CD4-positive, alpha-beta memory T cell (primary cell): Measurements from ENCODE around the gene MYOF. TPM values are rescaled to one million over a fixed set of nuclear protein-coding genes. Genes with fewer than 3 reads are reported as not detected.
A peak's percentile ranks its signal among the peaks of the same experiment; 100 is the strongest.

Experiments
- CTCF ChIA-PET: fragments of 350-600 bp; sonication (Branson Sonifier 250); formaldehyde crosslinking; loops from one replicate; lab custom pipeline; 2021; ENCODE audit warnings: inconsistent platforms; ENCODE audit not compliant: partially characterized antibody; lab: Charles Lee
- POLR2A ChIA-PET: fragments of 350-600 bp; sonication (Branson Sonifier 250); formaldehyde crosslinking; loops from one replicate; lab custom pipeline; 2021; ENCODE audit not compliant: partially characterized antibody; lab: Charles Lee
- DNase-seq, 5 donors: peaks; one replicate each; pipeline versions ENCODE4 v3.0.0 to v3.0.0-alpha.2; 2020 to 2022; ENCODE audit warnings: mixed read lengths in 1 of 5
- H3K27ac ChIP-seq: one replicate; pipeline ENCODE4 v1.7.0; 2013; ENCODE audit warnings: low read depth, low read length
- H3K27me3 ChIP-seq: 2 replicates; pipeline ENCODE4 v1.7.0; 2013; ENCODE audit warnings: mild to moderate bottlenecking, low read length, moderate library complexity; ENCODE audit not compliant: insufficient read depth
- H3K36me3 ChIP-seq: 2 replicates; pipeline ENCODE4 v1.7.0; 2013; ENCODE audit warnings: mild to moderate bottlenecking, low read length, moderate library complexity; ENCODE audit not compliant: insufficient read depth
- H3K4me1 ChIP-seq: 2 replicates; pipeline ENCODE4 v1.7.0; 2013; ENCODE audit warnings: mild to moderate bottlenecking, low read length, moderate library complexity; ENCODE audit not compliant: insufficient read depth
- H3K4me3 ChIP-seq, 2 donors: one replicate each; pipeline ENCODE4 v1.7.0; 2013; ENCODE audit warnings: low read length in 2 of 2, mild to moderate bottlenecking in 1 of 2
- H3K9me3 ChIP-seq, 2 donors: one replicate each; pipeline ENCODE4 v1.7.0; 2013; ENCODE audit warnings: low read length in 2 of 2, control low read depth in 1 of 2; ENCODE audit not compliant: control insufficient read depth in 1 of 2
- H3K27ac Mint-ChIP-seq, 7 donors: one replicate each; pipeline ENCODE4 v1.8.0; 2020 to 2021; ENCODE audit warnings: mixed read lengths in 7 of 7, mild to moderate bottlenecking in 6 of 7, inconsistent platforms in 3 of 7, moderate library complexity in 3 of 7
- H3K27me3 Mint-ChIP-seq, 2 donors: one replicate each; pipeline ENCODE4 v1.8.0; 2020 to 2021; ENCODE audit warnings: mixed read lengths in 2 of 2
- H3K36me3 Mint-ChIP-seq, 2 donors: one replicate each; pipeline ENCODE4 v1.8.0; 2020 to 2021; ENCODE audit warnings: mixed read lengths in 2 of 2, inconsistent platforms in 1 of 2, mild to moderate bottlenecking in 1 of 2
- H3K4me1 Mint-ChIP-seq, 4 donors: one replicate each; pipeline ENCODE4 v1.8.0; 2020 to 2021; ENCODE audit warnings: mixed read lengths in 4 of 4, mild to moderate bottlenecking in 1 of 4
- H3K4me3 Mint-ChIP-seq, 8 donors: one replicate each; pipeline ENCODE4 v1.8.0; 2020 to 2021; ENCODE audit warnings: mixed read lengths in 8 of 8, mild to moderate bottlenecking in 7 of 8, moderate library complexity in 6 of 8, inconsistent platforms in 3 of 8
- H3K9me3 Mint-ChIP-seq, 8 donors: one replicate each; pipeline ENCODE4 v1.8.0; 2020 to 2021; ENCODE audit warnings: mixed read lengths in 8 of 8, mild to moderate bottlenecking in 5 of 8, inconsistent platforms in 3 of 8, moderate library complexity in 1 of 8
- intact Hi-C: fragments of 100-400 bp; cut with micrococcal nuclease; formaldehyde crosslinking; loops from one replicate; pipeline ENCODE4 v1.15.1; 2023
- polyA plus RNA-seq, 2 donors: library from polyadenylated mRNA; unstranded; fragments of 300-500 nt; fragmentation: Illumina TruSeq; gene quantifications; one replicate each; pipeline ENCODE4 v1.2.3, GENCODE V29; 2021
- total RNA-seq, 2 experiments: library from RNA; stranded (reverse); gene quantifications; one replicate each; pipeline ENCODE4 v1.2.3, GENCODE V29; 2021

MYOF gene
- total and polyA plus RNA-seq, 4 experiments from 2014 or later, result 1.2 to 2.2 TPM; not detected in 2

DNA sequence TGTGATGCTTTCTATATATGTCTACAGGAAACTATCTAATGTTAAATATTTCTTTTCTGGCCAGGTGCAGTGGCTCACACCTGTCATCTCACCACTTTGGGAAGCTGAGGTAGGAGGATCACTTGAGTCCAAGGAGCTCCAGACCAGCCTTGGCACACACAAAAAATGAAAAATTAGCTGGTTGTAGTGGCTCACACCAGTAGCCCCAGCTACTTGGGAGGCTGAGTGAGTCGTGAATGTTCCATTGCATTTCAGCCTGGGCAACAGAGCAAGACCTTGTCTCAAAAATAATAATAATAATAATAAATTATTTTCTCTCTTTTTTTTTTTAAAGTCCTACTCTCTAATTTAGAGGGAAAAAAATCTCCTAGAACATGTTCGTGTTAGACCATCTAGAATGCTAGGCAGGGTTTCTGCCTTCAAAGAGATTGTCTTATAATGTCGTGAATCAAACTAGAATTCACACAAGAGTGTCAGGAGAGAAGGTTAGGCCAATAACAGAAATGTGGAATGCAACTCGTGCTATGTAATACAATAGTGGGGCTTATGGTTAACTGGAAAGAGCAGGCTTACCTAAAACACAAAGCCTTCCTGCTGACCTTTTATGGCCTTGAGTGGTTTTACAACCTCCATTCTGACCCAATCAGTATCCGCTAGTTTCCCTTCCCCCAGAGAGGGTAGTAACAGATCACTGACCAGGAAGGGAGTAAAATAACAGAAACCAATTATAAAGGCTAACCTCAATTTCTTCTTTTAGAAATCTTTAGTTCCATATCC lies 46.3 kb downstream of the MYOF start:
- no peak overlapping the region for H3K27ac ChIP-seq
- DNase-seq, result no peak
- H3K36me3 ChIP-seq, result no peaks in the 10 kb centered on the region
- no peaks in the 10 kb centered on the region for H3K36me3 Mint-ChIP-seq
- no peak overlapping the region for H3K27ac Mint-ChIP-seq
- no peaks in the 10 kb centered on the region for H3K27me3 ChIP-seq
- no peaks in the 10 kb centered on the region for H3K4me1 ChIP-seq
- POLR2A ChIA-PET, result no interaction called here
- CTCF ChIA-PET, result no interaction called here
- H3K9me3 ChIP-seq, result no peaks in the 10 kb centered on the region
- H3K4me3 Mint-ChIP-seq, result no peak overlapping the region
- no peak overlapping the region for H3K4me3 ChIP-seq
- no peaks in the 10 kb centered on the region for H3K9me3 Mint-ChIP-seq
- H3K4me1 Mint-ChIP-seq, result no peaks in the 10 kb centered on the region
- H3K27me3 Mint-ChIP-seq, result peaks cover 0 to 3% of the 10 kb centered on the region in 2 donors
- intact Hi-C loops, result no loop called here

DNA sequence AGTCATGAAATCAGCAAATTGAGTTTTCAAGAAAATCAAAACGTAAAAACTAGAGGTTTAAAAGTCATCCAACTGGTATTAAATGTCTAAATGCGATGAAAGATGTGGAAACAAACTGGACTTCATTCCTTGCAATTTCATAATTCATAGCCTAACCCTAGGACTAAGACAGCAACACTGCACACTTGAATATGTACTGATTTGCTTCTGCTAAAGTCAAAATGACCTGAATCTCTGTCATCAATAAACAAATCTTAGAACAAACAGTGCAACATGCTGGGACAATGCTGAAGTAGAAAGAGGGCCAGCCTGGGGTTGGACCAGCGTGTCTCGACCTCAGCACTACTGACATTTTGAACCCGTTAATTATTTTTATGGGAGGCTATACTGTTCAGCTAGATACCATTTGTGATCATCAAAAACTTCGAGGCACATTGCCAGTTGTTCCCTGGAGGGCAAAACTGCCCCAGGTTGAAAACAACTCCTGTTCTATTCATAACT lies 47.1 kb downstream of the MYOF start:
- Histone ChIP-seq H3K27ac (no peak overlapping the region), H3K9me3 (no peaks in the 10 kb centered on the region), H3K27me3 (no peaks in the 10 kb centered on the region), H3K4me1 (no peaks in the 10 kb centered on the region), H3K4me3 (no peak overlapping the region), H3K36me3 (no peaks in the 10 kb centered on the region)
- ChIA-PET POLR2A (no interaction called here), CTCF (no interaction called here)
- Mint-ChIP-seq H3K4me3 (no peak overlapping the region), H3K9me3 (no peaks in the 10 kb centered on the region), H3K36me3 (no peaks in the 10 kb centered on the region), H3K27ac (no peak overlapping the region), H3K27me3 (peaks cover 0 to 2% of the 10 kb centered on the region in 2 donors), H3K4me1 (peaks cover 0 to 1% (median 0%) of the 10 kb centered on the region in 4 donors)
- DNase-seq, result no peak
- intact Hi-C loops, result no loop called here

DNA sequence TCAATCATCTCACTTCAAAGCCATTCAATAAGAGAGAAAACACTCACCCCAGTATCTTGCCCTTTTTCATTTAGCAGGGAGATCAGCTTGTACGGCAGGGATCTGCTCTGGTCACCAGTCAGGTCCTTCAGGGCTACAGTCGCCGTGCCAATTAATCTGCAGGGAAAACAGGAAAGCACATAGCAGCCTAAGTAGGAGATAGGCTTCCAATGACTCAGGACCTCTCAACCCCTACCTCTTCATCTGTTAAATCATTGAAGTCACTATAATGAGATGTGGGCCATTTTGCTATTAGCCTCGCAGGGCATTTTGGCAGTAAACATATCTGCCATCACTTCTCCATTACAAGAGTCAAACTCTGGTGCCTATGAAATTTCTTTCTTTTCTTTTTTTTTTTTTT lies 50.8 kb downstream of the MYOF start:
- Histone ChIP-seq H3K27me3 (no peaks in the 10 kb centered on the region), H3K27ac (no peak overlapping the region), H3K9me3 (no peaks in the 10 kb centered on the region), H3K4me3 (no peak overlapping the region), H3K4me1 (no peaks in the 10 kb centered on the region), H3K36me3 (no peaks in the 10 kb centered on the region)
- POLR2A ChIA-PET, result no interaction called here
- Mint-ChIP-seq H3K9me3 (peaks cover 0 to 2% (median 0%) of the 10 kb centered on the region in 8 donors), H3K27ac (no peak overlapping the region), H3K27me3 (peaks cover 0 to 2% of the 10 kb centered on the region in 2 donors), H3K4me3 (no peak overlapping the region), H3K36me3 (no peaks in the 10 kb centered on the region), H3K4me1 (peaks cover 0 to 4% (median under 1%) of the 10 kb centered on the region in 4 donors)
- CTCF ChIA-PET, result interaction anchor here (0.7 kb wide), 1 partner anchor 13 kb away, joined by 3 read pairs; no protein-coding TSS in a partner anchor
- no peak for DNase-seq
- intact Hi-C loops, result no loop called here

- Histone ChIP-seq H3K4me3 (no peak overlapping the region), H3K27ac (no peak overlapping the region), H3K4me1 (no peaks in the 10 kb centered on the region), H3K9me3 (no peaks in the 10 kb centered on the region), H3K27me3 (no peaks in the 10 kb centered on the region), H3K36me3 (no peaks in the 10 kb centered on the region)
- CTCF ChIA-PET, result interaction anchor here (0.6 to 1.0 kb wide), 2 partner anchors 40 to 50 kb away, joined by 3 to 4 read pairs; no protein-coding TSS in a partner anchor
- POLR2A ChIA-PET, result no interaction called here
- Mint-ChIP-seq H3K27ac (no peak overlapping the region), H3K4me3 (no peak overlapping the region), H3K4me1 (peaks cover 0 to 5% (median 1%) of the 10 kb centered on the region in 4 donors), H3K36me3 (no peaks in the 10 kb centered on the region), H3K27me3 (no peaks in the 10 kb centered on the region), H3K9me3 (peaks cover 0 to 2% (median 0%) of the 10 kb centered on the region in 8 donors)
- DNase-seq, result no peak
- intact Hi-C loops, result no loop called here
These were observed 56.3 kb downstream of the MYOF start for GRCh38 chr10:93425861-93426260.

DNA sequence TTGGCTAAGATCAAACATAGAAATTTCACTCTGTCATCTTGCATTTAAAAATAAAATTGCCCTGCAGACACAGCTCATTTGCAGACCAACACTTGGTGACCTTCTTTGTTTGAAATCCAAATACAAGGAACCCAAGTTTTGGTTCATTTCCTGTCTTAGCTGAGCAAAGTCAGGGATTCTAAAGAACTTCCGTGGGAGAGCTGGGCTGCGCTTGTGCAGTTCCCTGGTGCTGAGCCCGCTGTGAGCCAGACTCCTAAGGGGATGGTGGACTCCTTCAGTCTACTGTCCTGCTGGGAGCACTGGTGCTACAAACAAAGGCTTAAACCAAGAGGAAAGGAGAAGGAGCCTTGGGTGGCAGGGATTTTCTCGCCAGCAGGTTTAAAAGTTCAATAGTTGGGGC lies 60.0 kb downstream of the MYOF start:
- Histone ChIP-seq H3K9me3 (no peaks in the 10 kb centered on the region), H3K27ac (no peak overlapping the region), H3K27me3 (no peaks in the 10 kb centered on the region), H3K4me3 (no peak overlapping the region), H3K4me1 (no peaks in the 10 kb centered on the region), H3K36me3 (no peaks in the 10 kb centered on the region)
- ChIA-PET POLR2A (no interaction called here), CTCF (interaction anchor here (1.9 kb wide), 1 partner anchor 60 kb away, joined by 4 read pairs; the partner anchor contains the start of gene MYOF)
- no peak overlapping the region for H3K4me3 Mint-ChIP-seq
- intact Hi-C loops, result no loop called here
- H3K4me1 Mint-ChIP-seq, result peaks cover 0 to 5% (median 2%) of the 10 kb centered on the region in 4 donors
- H3K27me3 Mint-ChIP-seq, result no peaks in the 10 kb centered on the region
- H3K36me3 Mint-ChIP-seq, result no peaks in the 10 kb centered on the region
- no peak overlapping the region for H3K27ac Mint-ChIP-seq
- no peaks in the 10 kb centered on the region for H3K9me3 Mint-ChIP-seq
- DNase-seq, result no peak

DNA sequence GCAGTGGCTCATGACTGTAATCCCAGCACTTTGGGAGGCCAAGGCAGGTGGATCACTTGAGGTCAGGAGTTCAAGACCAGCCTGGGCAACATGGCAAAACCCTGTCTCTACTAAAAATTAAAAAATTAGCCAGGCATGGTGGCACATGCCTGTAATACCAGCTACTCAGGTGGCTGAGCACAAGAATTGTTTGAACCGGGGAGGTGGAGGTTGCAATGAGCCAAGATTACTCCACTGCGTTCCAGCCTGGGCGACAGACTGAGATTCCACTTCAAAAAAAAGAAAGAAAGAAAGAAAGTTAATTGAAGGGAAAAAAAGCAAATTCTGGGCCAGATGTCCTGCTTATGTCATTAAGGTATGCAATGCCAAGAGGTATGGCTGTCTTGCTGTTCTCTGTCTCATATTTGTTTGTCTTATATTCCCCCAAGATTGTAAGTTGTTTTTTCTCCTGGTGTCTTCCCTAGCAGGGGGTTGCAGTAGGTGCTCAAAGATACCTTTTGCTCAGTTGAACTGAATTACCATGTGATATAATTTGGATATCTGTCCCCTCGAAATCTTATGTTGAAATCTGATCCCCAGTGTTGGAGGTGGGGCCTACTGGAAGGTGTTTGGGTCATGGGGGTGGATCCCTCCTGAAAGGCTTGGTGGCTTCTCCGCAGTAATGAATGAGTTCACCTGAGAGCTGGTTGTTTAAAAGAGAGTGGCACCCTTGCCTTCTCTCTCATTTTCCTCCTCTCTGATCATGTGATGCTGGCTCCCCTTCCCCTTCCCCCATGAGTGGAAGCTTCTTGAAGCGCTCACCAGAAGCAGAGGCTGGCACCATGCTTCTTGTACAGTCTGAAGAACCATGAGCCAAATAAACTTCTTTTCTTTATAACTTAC lies 60.9 kb downstream of the MYOF start:
- Histone ChIP-seq H3K4me3 (no peak overlapping the region), H3K4me1 (no peaks in the 10 kb centered on the region), H3K36me3 (no peaks in the 10 kb centered on the region), H3K27me3 (no peaks in the 10 kb centered on the region), H3K27ac (no peak overlapping the region), H3K9me3 (no peaks in the 10 kb centered on the region)
- no peak for DNase-seq
- H3K27ac Mint-ChIP-seq, result peak overlapping the region in 1 of 7 donors; percentile 45
- CTCF ChIA-PET, result interaction anchor here (0.9 to 3.1 kb wide), 3 partner anchors 35 to 61 kb away, joined by 3 to 14 read pairs (median 4); partner anchors contain the start of gene MYOF
- H3K4me3 Mint-ChIP-seq, result no peak overlapping the region
- H3K9me3 Mint-ChIP-seq, result no peaks in the 10 kb centered on the region
- H3K27me3 Mint-ChIP-seq, result no peaks in the 10 kb centered on the region
- peaks cover 0 to 8% (median 4%) of the 10 kb centered on the region in 4 donors for H3K4me1 Mint-ChIP-seq
- POLR2A ChIA-PET, result no interaction called here
- no peaks in the 10 kb centered on the region for H3K36me3 Mint-ChIP-seq
- intact Hi-C loops, result no loop called here

- no peaks in the 10 kb centered on the region for H3K27me3 Mint-ChIP-seq
- no peak overlapping the region for H3K4me3 Mint-ChIP-seq
- no peak overlapping the region for H3K4me3 ChIP-seq
- intact Hi-C loops, result no loop called here
- H3K36me3 ChIP-seq, result no peaks in the 10 kb centered on the region
- no peaks in the 10 kb centered on the region for H3K27me3 ChIP-seq
- H3K4me1 Mint-ChIP-seq, result peaks cover 10 to 18% (median 11%) of the 10 kb centered on the region in 4 donors
- H3K9me3 Mint-ChIP-seq, result no peaks in the 10 kb centered on the region
- H3K9me3 ChIP-seq, result no peaks in the 10 kb centered on the region
- H3K27ac Mint-ChIP-seq, result no peak overlapping the region
- no peak overlapping the region for H3K27ac ChIP-seq
- H3K36me3 Mint-ChIP-seq, result no peaks in the 10 kb centered on the region
- peaks cover 3% of the 10 kb centered on the region for H3K4me1 ChIP-seq
- no peak for DNase-seq
- POLR2A ChIA-PET, result no interaction called here
- CTCF ChIA-PET, result interaction anchor here (1.9 to 3.1 kb wide), 2 partner anchors 44 to 62 kb away, joined by 4 to 14 read pairs; partner anchors contain the start of gene MYOF
These were observed 62.0 kb downstream of the MYOF start for GRCh38 chr10:93420091-93420490.
